ENCODE data around the gene TCERG1L.

Gene TCERG1L

GRCh38 chr10:131205556-131205955 is 106.0 kb downstream of the TCERG1L start:
- no peak overlapping the region for H3K27ac ChIP-seq (ENCODE audit: low read depth, low read length)
- no peak overlapping the region for H3K9ac ChIP-seq (ENCODE audit: low read length)
- H3K36me3 ChIP-seq (ENCODE audit: low read length): no peaks in the 10 kb centered on the region
- H3K9me2 ChIP-seq (replicated peaks; ENCODE audit: insufficient read depth, low read length): no peaks in the 10 kb centered on the region
- H3K27me3 ChIP-seq (ENCODE audit: low read length): no peaks in the 10 kb centered on the region
- TF ChIP-seq EZH2phosphoT487 (conservative IDR thresholded peaks at IDR 0.05; ENCODE audit: low read length) (no peak), CTCF (IDR thresholded peaks at IDR 0.05; ENCODE audit: insufficient read depth, low read length, poor library complexity, severe bottlenecking) (no peak)
- H3K79me2 ChIP-seq (ENCODE audit: insufficient read depth, low read length): no peaks in the 10 kb centered on the region
- H3K4me2 ChIP-seq (ENCODE audit: low read depth, low read length, poor library complexity, severe bottlenecking): no peak overlapping the region
- H2AFZ ChIP-seq (ENCODE audit: low read depth, low read length, severe bottlenecking): no peak overlapping the region
- H3K9me3 ChIP-seq (ENCODE audit: insufficient read depth, low read length): no peaks in the 10 kb centered on the region
- no peaks in the 10 kb centered on the region for H3F3A ChIP-seq (ENCODE audit: insufficient read depth)
- no peak overlapping the region for H3K4me3 ChIP-seq (ENCODE audit: insufficient read depth, low read length, poor library complexity, severe bottlenecking)
- H4K20me1 ChIP-seq (ENCODE audit: low read depth, low read length): no peaks in the 10 kb centered on the region

GRCh38 chr10:131204406-131205152 is 106.9 kb downstream of the TCERG1L start:
- Histone ChIP-seq H3K4me3 (ENCODE audit: insufficient read depth, low read length, poor library complexity, severe bottlenecking) (no peak overlapping the region), H3K27me3 (ENCODE audit: low read length) (no peaks in the 10 kb centered on the region), H3K79me2 (ENCODE audit: insufficient read depth, low read length) (no peaks in the 10 kb centered on the region), H3K9me2 (replicated peaks; ENCODE audit: insufficient read depth, low read length) (no peaks in the 10 kb centered on the region), H3K4me2 (ENCODE audit: low read depth, low read length, poor library complexity, severe bottlenecking) (no peak overlapping the region), H3F3A (ENCODE audit: insufficient read depth) (no peaks in the 10 kb centered on the region), H2AFZ (ENCODE audit: low read depth, low read length, severe bottlenecking) (no peak overlapping the region), H4K20me1 (ENCODE audit: low read depth, low read length) (no peaks in the 10 kb centered on the region), H3K9me3 (ENCODE audit: insufficient read depth, low read length) (no peaks in the 10 kb centered on the region), H3K27ac (ENCODE audit: low read depth, low read length) (no peak overlapping the region), H3K36me3 (ENCODE audit: low read length) (no peaks in the 10 kb centered on the region), H3K9ac (ENCODE audit: low read length) (no peak overlapping the region)
- TF ChIP-seq EZH2phosphoT487 (conservative IDR thresholded peaks at IDR 0.05; ENCODE audit: low read length) (no peak), CTCF (IDR thresholded peaks at IDR 0.05; ENCODE audit: insufficient read depth, low read length, poor library complexity, severe bottlenecking) (no peak)

GRCh38 chr10:131203456-131204357 is 107.8 kb downstream of the TCERG1L start:
- Histone ChIP-seq H3K27me3 (ENCODE audit: low read length) (no peaks in the 10 kb centered on the region), H3K79me2 (ENCODE audit: insufficient read depth, low read length) (no peaks in the 10 kb centered on the region), H4K20me1 (ENCODE audit: low read depth, low read length) (no peaks in the 10 kb centered on the region), H3K4me2 (ENCODE audit: low read depth, low read length, poor library complexity, severe bottlenecking) (no peak overlapping the region), H3K9me2 (replicated peaks; ENCODE audit: insufficient read depth, low read length) (no peaks in the 10 kb centered on the region), H3K9me3 (ENCODE audit: insufficient read depth, low read length) (no peaks in the 10 kb centered on the region), H3K9ac (ENCODE audit: low read length) (no peak overlapping the region), H3K27ac (ENCODE audit: low read depth, low read length) (no peak overlapping the region), H2AFZ (ENCODE audit: low read depth, low read length, severe bottlenecking) (no peak overlapping the region), H3K4me3 (ENCODE audit: insufficient read depth, low read length, poor library complexity, severe bottlenecking) (no peak overlapping the region), H3F3A (ENCODE audit: insufficient read depth) (no peaks in the 10 kb centered on the region), H3K36me3 (ENCODE audit: low read length) (no peaks in the 10 kb centered on the region)
- TF ChIP-seq EZH2phosphoT487 (conservative IDR thresholded peaks at IDR 0.05; ENCODE audit: low read length): no peak
- TF ChIP-seq CTCF (IDR thresholded peaks at IDR 0.05; ENCODE audit: insufficient read depth, low read length, poor library complexity, severe bottlenecking): no peak

Data from SU-DHL-6 (cell line).